22Rv1 (cell line): ENCODE data around the gene KRTAP23-1.

Experiments used
- CTCF ChIP-seq: fragments of 450-650 bp; IDR thresholded peaks from 2 replicates; pipeline ENCODE4 v1.5.1; 2017; ENCODE audit warnings: mild to moderate bottlenecking
- ZFX ChIP-seq: fragments of 450-650 bp; IDR thresholded peaks from 2 replicates; pipeline ENCODE4 v1.6.1; 2017; ENCODE audit warnings: antibody characterized with exemption, borderline replicate concordance

GRCh38 chr21:30320215-30320614, 28.2 kb downstream of the KRTAP23-1 start, which contains the start of gene KRTAP26-1:
- TF ChIP-seq CTCF (no peak), ZFX (no peak)
